GM19397 (cell line): ENCODE measurements around the gene PYROXD2.

ENCODE experiments used
- ATAC-seq: cut with Tn5 transposase; IDR thresholded peaks from one replicate; pipeline ENCODE4 v1.9.1; 2021; ENCODE audit warnings: mild to moderate bottlenecking, moderate library complexity; ENCODE audit not compliant: unreplicated experiment

The PYROXD2 gene

DNA sequence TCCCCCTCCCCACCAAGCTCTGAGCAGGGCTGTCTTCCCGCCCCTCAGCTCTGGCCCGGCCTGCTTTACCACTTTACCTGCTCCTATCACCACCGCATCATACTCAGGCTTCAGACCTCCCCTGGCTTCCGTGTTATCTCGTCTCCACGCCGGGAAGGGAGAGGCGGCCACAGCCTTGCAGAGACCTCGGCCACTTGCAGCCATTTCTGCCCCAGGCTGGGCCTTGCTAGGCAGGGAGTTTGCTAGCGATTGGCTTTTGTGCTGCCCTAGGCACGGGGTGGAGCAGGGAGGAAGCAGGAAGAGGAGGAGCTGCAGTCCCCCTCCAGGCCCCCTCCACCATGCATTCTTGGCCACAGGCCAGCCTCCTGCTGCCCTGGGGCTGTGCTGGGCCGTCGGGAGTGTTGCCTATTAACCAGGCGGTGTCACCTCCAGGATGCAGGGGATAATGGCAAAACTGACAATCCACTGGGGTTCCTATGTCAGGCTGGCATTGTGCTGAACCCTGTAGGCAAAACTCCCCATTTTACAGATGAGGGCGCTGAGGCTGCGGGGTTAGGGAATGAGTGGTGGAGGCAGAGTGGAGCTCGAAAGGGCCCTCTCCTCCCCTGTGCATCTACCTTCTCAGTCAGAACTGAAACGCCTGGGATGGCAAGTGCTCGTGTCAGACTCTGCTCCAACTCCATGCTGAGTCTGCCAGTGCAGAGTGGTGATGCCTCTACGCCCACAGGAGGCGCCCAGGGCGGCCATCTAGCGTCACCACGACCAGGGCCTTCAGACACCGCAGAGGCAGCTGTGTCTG is at the start of gene PYROXD2:
TSS of gene PYROXD2 (minus strand) at position 251 of the 799 bp plus-strand sequence. CDS start at position 204, 47 bp downstream.
- no peak for ATAC-seq

DNA sequence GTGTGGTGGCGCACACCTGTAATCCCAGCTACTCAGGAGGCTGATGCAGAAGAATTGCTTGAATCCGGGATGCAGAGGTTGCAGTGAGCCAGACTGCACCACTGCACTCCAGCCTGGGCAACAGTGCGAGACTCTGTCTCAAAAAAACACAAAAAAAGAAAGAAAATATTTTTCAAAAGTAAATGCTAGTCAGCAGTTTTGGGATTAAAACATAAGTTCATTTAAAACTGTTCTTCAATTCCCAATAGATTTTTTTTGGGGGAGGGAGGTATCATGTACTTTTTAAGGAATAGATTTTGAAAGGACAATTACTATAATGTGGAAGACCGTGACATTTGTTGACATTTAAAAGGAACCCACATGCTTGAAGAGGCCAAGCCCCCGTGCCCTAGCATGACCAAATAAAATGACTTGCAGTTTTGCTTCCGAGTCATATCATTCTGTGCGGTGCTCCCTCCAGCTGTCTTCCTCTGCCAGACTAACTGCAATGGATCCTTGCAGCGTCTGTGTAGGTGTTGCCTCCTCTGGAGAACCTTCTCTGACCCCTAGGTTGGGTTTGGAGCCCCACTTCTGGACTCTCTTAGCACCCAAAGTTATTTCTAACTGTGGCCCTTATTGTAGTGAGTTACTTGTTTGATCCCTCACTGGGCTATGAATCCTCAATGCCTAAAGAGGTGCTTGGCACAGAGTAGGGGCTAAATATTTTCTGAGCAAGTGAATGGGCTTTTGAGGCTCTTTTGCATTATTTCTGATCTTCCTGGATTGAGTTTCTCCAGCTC is 49.2 kb upstream of the PYROXD2 start:
- ATAC-seq: no peak

DNA sequence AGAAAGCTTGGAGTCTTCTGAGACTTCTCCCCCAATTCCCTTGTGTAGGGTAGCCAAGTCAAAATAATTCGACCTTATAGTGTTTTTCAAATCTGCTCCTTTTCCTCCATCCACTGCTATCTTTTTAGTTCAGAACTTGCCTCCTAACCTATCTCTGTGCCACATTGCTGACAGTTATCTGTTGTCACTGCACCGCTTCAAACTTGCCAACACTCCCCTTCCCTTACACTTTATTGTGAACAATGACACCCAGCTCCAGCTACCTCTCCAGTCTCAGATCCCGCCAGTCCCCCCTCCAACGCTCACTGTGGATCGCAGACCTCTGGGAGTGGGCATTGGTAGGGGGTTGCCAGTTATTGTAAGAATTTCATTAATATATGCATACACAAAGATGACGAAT is 48.0 kb upstream of the PYROXD2 start:
- ATAC-seq: no peak

DNA sequence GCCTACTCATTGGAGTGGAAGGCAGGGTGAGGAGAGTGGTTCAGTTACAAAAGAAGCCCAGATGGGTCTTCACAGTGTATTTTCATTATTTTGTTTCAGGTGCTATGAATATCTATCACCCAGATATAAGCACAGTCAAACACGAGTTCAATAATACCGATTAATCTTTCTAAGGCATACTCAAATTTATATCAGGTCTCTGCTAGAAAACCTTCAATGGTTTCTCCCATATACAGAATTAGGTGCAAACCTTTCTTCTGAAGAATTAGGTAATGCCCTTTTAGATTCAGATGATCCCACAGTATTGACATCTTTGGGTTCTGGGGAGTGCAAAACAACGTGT is 46.5 kb upstream of the PYROXD2 start:
- no peak for ATAC-seq

DNA sequence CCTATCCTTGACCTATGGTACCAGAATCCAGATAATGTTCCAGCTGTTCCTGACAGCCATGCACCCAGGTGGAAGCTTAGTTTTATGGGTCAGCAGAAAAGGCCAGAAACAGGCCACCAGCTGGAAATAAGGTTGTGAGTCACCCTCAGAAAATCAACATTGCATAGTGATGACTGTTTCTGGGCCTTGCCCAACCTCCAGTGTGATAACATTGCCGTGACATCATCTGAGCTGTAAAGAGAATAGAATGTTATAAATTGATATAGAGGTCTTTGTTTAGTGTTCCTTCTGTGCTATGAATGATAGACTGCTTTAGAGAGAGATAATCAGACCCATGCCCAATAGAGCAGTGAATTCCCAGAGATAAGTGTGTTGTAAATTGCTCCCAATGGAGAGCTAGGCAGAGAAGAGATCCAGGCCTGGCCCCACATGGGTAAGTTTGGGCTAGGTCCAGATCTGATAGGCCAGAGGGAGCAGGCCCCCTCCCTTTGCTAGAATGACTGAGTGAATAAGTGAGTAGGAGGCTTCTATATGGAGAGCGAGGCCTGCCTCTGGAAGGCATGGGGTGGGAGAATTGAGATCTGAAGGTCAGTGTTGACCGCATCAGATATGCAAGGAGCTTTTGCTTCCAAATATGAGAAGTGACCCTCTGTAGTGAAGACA is 46.0 kb upstream of the PYROXD2 start:
- no peak for ATAC-seq

DNA sequence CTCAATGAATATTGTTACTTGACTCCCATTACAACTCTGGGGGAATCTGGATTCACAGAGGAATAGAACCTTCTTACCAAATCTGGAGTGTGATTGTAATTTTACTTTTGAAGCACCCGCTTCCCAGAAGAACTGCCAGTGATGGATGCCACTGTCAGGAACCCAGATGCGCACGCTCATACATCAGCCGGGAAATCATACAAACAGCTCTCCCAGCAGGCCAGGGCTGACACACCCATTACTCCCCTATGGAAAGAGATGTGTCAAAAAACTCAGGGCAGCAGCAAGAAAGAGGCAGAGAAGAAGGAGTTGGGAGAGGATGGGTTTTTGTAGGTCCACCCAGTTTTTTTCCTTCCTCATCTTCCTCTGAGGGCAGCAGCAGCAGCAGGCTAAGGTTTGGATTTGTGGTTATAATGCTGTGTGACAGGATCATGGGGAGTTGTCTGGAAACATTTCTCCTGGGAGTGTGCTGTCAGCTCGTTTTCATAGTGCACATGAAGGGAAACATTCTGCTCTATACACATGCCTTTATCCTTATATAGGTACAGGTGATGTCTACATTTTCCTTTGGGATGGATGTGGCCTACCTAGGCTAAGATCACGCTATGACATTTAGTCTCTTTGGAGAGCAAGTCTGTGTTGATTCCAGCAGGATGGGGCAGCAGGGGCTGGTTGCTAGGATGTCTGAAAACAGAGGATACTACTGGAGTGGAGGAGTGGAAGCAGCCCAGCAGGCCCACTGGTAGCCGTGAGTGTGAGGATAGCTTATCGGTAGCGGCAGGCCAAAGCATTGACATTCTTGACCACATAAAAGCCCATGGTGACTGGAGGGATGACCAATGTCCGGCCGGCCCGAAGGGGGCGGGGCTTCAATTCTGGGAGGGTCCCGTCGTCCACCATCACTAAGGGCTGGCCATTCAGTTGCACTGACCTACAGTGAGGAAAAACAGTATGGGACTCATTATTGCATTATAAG is 44.1 kb upstream of the PYROXD2 start:
- no peak for ATAC-seq

DNA sequence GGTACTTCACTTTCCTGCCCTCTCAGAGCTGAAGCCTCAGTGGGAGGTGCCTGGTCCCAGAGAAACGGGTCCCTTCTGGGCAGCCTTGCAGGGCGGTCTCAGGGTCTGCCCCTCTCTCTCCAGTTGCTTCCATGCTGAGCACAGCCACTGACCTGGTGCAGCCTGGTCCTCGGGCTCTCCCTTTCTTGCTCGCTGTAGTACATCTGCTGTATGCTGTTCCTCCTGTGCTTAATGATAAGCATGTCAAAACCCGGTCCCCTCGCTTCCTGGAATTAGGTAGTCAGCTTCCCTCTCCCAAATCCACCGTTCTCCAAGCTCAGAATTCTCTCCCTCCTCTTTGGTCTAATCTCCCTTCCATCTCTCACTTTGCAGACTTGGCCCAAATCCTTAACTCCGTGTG is 42.7 kb upstream of the PYROXD2 start:
- ATAC-seq: no peak

DNA sequence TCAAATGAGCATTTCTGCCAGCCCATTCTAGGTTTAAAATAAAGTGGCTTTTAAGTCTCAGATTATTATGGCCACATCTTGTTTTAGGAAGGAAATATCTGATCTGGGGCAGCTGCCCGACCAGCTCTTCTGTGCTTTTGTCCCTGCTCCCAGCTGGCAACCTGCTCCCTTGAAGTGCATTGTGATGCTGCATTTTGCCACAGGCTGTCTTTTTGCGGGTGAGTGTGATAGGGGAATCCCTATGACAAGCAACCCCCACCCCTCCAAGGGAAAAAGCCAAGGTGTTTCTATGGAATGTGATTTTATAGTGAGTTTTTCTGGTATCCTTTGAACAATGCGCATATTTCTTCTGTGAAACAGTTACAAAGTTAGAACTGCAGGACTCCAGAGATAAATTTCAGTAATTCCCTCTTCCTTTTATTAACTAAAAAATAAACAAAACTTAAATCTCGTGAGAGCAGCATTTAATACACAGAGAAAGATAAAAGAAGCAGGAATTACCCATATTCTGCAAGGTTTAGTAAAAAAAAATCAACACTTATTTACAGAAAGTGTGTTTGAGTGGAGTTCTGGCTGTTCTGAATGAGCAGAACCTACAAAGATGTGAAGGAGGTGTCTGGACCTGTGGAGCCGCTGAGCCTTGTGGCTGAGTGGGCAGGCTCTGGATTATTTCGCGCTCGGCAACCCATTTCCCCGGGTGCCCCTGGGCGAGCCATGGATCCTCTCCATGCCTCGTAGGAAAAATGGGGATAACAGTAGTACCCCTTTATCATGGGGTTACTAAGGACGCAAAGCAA is 41.9 kb upstream of the PYROXD2 start:
- ATAC-seq: no peak

DNA sequence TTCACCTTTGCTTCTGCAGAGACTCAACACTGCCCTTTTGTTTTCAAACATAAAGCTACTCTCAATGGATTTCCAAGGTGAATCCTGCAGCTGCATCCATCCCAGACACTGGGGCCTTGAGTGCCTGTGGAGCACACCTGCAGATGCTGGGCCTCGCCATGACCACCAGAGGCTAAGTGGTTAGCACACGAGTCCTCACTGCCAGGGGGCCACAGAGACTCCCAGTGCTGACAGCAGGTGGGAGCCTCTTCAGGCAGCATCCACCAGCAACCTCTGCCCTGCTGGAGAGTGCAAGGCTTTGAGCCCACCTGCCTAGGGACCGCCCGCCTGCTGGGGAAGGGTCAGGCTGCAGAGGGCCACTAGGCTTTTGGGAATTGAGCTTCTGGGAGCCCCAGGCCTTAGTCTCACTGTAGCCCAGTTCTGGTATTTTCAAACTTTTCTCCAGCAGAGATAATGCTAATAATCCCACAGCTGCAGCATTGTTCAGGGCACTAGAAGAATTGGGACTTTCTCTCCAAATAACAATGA is 41.1 kb upstream of the PYROXD2 start:
- no peak for ATAC-seq

DNA sequence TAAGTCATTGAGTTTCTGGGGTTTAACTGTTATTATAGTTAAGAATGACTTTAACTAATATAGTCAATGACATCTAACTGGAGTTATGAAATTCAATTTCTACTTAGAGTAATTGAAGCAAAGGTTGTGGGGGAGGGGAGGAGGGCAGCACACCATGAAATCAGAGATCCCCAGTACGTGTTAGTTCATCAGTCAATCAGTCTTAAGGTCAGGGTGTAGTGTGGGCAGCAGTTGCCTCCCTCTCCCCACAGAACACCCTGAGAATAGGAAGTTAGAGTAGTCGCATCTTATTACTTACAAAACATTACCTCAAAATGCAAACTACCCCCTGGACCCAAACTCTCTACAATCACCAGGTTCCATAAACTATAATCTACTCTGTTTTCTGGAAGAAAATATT is 38.7 kb upstream of the PYROXD2 start:
- ATAC-seq: no peak

DNA sequence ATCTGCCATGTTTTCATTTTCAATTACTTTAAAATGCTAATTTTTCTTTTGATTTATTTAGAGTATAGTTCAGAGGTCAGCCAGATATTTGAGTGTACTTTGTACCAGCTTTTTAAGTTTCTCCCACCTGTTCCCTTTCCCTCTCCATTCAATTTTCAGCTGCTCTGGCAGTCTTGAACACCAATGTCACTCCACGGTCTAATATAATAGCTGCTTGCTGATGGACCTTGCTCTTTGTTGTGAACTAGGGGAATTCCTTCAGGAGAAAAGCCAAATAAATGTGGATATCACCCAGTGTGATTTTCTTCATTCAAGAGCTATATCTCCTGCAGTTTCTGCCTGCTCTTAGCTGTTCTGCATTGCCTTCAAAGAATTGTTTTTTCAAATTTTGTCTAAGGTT is 35.6 kb upstream of the PYROXD2 start:
- no peak for ATAC-seq

DNA sequence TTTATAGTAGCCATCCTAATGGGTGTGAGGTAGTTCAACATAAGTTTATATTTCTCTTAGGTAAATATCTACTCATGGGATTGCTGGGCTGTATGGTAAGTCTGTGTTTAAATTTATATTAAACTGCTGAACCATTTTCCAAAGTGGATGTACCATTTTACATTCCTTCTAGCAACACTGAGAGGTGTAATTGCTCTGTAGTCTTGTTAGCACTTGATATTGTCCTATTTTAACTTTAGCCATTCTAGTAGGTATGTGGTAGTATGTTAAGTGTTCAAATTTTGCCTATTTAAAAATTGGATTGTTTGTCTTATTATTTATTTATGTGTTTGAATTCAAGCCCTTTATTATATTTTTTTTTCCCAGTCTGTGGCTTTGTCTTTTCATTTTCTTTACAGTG is 34.3 kb upstream of the PYROXD2 start:
- no peak for ATAC-seq

DNA sequence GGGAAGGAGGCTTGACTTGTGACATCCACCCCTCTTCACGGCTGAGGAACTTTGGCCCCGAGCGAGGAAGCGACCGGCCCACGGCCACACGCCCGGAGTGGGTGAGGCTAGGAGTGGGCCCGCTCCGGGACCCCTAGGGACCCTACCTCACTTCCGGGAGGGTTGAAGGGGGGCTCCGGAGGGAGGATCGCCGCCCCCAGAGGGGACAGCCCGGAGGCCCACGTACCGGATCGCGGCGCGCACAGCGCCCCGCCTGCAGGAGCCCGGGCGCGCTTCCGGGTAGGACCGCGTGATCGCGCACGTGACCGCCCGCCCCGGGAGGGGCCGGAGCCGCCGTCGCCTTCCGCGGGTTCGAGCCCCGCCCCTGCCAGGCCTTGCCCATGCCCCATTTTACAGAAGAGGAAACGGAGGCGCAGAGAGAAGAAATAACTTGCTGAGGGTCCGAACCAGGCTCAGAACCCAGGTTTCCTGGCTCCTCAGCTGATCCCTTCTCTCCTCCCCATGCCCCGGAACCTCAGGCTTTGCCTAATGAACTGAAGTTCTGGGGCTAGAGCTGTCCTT is 31.8 kb upstream of the PYROXD2 start, which contains the start of gene HPS1:
TSS of gene HPS1 (minus strand) at position 275 of the 561 bp plus-strand sequence. CDS start 3,695 bp downstream, outside the sequence.
- peak; percentile 92 for ATAC-seq

DNA sequence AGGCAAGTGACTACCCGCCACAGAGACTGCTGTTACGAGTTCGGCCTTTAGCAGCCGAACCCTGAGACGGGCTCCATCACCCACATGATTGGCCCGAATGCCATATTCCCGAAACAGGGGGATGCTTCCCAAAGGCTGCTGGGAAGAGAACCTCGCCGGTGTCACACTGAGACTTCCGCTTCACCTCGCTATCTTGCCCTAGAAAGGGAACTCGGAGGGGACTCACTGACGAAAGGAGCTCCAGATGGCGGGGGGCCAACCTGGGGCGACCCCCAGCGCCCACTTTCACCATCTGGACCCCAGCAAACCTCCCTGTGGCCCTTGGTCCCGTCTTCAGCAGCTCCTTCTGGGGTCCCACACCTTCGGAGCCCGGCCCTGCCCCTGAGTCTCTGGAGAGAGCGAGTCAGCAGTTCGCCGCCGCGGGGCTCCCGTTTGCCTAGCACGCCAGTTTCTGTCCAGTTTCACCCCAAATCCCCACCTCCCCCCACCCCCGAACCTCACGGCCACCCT is 31.2 kb upstream of the PYROXD2 start:
- ATAC-seq: peak; percentile 20

DNA sequence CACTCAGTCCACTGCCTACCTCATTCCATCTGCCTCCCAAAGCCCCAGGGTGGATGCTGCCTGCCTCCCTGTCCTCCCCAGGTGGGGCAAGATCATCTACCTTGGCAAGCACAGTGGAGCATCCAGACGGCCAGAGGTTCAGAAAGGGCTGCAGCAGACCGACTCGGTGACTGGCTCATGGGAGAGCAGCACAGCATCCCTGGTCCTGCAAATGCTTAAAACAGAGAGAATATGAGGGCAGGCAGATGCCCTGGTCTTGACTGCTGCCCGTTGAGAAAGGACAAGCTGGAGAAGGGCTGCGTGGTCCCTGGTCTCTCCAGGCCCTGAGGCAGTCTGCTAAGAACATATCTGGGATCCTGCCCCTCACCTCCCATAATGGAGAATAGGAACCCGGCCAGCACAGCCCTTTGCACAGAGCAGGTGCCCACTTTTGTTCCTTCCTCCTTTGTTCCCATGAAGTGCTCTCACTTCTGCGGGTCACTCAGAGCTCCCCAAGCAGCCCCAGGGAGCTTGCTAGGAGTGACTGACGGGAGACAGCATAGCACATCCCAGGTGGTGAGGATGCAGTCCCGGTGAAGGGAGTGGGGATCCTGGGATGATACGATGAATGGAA is 30.3 kb upstream of the PYROXD2 start:
- no peak for ATAC-seq

DNA sequence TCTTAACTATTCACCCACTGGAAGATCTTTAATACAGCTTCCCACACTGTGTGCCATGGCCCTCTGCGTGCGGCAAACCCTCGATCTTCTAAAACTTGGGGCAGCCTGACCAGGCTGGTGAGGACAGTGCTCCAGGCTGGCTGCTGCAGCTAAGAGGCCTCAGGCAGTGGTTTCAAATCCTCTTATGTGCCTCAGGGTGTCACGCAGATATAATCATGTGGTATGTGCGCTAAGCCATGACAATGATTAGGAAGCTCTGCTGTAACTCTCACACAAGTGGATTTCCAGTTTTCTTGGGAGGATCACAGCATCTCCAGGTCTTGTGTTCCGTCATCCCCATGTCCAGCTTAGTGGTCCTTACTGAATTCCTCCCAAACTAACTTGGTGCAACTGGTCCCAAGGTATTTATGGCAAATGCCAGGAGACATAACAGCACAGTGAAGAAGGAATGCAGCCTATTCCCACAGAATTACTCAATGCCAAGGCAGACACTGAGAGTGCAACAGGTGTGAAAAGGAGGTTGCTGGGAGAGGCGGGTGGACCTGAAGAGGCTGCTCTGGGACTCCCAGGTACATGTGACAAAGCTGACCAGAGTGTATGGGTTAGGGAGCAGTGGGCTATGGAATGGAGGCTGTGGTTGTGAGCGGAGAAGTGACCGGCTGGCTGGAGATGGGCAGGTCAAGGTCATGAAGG is 29.5 kb upstream of the PYROXD2 start:
- ATAC-seq: no peak

DNA sequence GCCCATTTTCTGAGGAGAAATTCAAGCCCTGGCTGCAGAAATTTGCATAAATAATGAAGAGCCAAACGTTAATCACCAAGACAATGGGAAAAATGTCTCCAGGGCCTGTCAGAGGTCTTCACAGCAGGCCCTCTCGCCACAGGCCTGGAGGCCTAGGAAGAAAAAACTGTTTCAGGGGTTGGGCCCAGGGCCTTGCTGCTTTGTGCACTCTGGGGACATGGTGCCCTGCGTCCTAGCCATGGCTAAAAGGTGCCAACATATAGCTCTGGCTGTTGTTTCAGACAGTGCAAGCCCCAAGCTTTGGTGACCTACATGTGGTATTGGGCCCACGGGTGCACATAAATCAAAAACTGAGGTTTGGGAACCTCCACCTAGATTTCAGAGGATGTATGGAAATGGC is 23.7 kb upstream of the PYROXD2 start:
- ATAC-seq: no peak

DNA sequence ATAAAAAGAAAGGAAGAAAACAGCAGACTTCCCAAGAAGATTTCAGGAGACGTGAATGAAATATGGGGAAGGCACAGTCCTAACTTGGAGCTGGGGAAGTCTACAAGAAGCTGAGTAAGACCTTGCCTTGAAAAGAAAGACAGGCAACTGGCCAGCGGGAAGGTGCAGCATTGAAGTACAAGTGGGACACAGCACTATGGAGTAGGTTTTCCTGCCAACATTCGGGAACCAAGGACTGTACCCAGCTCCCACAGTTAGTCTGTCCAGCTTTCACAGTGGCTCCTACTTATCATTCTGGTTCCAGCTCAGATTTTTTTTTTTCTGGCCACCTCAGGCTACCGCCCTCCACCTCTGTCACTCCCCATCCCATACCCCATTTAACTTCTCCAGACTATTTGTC is 21.7 kb upstream of the PYROXD2 start:
- ATAC-seq: no peak
